ENCODE data around the gene ARHGEF18. TPM values are rescaled to one million over a fixed set of nuclear protein-coding genes. Genes with fewer than 3 reads are reported as not detected.
A peak's percentile ranks its signal among the peaks of the same experiment; 100 is the strongest.

Gene ARHGEF18
- total RNA-seq, 1 experiment from 2014 or later = 38.3 TPM

GRCh38 chr19:7394731-7395359 is 46.1 kb downstream of the ARHGEF18 start:
- Histone ChIP-seq H3K79me2 (ENCODE audit: insufficient read depth, low read length) (peaks cover 15% of the 10 kb centered on the region; the same call in 1 of the 2 replicates), H3K9me3 (ENCODE audit: control insufficient read depth, low read depth, low read length) (no peaks in the 10 kb centered on the region), H2AFZ (ENCODE audit: low read length) (no peak overlapping the region), H2BK5ac (ENCODE audit: insufficient read length, low read length) (no peak overlapping the region), H2BK15ac (ENCODE audit: low read depth, low read length) (no peak overlapping the region), H2AK5ac (ENCODE audit: insufficient read length, low read length) (no peak overlapping the region), H3K4me1 (ENCODE audit: insufficient read depth, low read length) (peaks cover 3% of the 10 kb centered on the region; the same call in 1 of the 2 replicates), H4K5ac (ENCODE audit: insufficient read length, low read depth, low read length) (no peak overlapping the region), H4K8ac (replicated peaks; ENCODE audit: insufficient read length, low read depth, low read length) (no peak overlapping the region), H3K56ac (ENCODE audit: insufficient read length, low read depth, low read length) (no peak overlapping the region), H3K9ac (ENCODE audit: extremely low read depth, insufficient read length, low read length) (peak overlapping the region; percentile 81), H3K79me1 (ENCODE audit: insufficient read depth, low read depth, low read length, poor library complexity, severe bottlenecking) (no peaks in the 10 kb centered on the region), H3K14ac (ENCODE audit: insufficient read depth, low read length) (no peak overlapping the region), H2BK12ac (ENCODE audit: insufficient read length, low read depth, low read length) (no peak overlapping the region), H3T11ph (ENCODE audit: low read length) (no peak overlapping the region), H2BK120ac (ENCODE audit: low read depth, low read length, poor library complexity, severe bottlenecking) (no peak overlapping the region), H3K18ac (ENCODE audit: insufficient read length, low read depth, low read length) (no peak overlapping the region), H4K91ac (ENCODE audit: insufficient read length, low read depth, low read length) (no peak overlapping the region), H4K20me1 (ENCODE audit: control insufficient read depth, insufficient read depth, insufficient read length) (no peaks in the 10 kb centered on the region), H3K27me3 (ENCODE audit: insufficient read depth, low read length) (no peaks in the 10 kb centered on the region), H3K23me2 (ENCODE audit: insufficient read length, low read depth, low read length, poor library complexity, severe bottlenecking) (peaks cover 10% of the 10 kb centered on the region), H3K23ac (ENCODE audit: insufficient read length, low read depth, low read length) (no peak overlapping the region), H3K4me2 (ENCODE audit: insufficient read depth, insufficient read length, low read length) (peak overlapping the region; percentile 93), H3K4ac (ENCODE audit: low read depth, low read length) (no peak overlapping the region), H3K27ac (ENCODE audit: insufficient read length, low read depth, low read length) (no peak overlapping the region), H2BK20ac (ENCODE audit: low read depth, low read length, poor library complexity, severe bottlenecking) (no peak overlapping the region)
- Mint-ChIP-seq H3K36me3 (ENCODE audit: insufficient read depth in 1 of 3, low read depth in 3 of 3) (no peaks in the 10 kb centered on the region; a peak in 2 of 7 replicates), H3K4me3 (peak overlapping the region; percentile 89 to 93), H3K27me3 (ENCODE audit: low read depth) (no peaks in the 10 kb centered on the region; the same call in 1 of the 2 replicates), H3K27ac (peak overlapping the region in 1 of 3 experiments; percentile 94; a peak in 3 of 7 replicates), H3K4me1 (peaks cover 17 to 23% of the 10 kb centered on the region in 2 experiments), H3K9me3 (no peaks in the 10 kb centered on the region; a peak in 2 of 5 replicates)
- no CpG with 5 or more reads among the region's 61 CpGs for WGBS (ENCODE audit: extremely low coverage, insufficient read length, low lambda C conversion rate)
- peak; percentile 89 for DNase-seq
- TF ChIP-seq, protein P1, sequence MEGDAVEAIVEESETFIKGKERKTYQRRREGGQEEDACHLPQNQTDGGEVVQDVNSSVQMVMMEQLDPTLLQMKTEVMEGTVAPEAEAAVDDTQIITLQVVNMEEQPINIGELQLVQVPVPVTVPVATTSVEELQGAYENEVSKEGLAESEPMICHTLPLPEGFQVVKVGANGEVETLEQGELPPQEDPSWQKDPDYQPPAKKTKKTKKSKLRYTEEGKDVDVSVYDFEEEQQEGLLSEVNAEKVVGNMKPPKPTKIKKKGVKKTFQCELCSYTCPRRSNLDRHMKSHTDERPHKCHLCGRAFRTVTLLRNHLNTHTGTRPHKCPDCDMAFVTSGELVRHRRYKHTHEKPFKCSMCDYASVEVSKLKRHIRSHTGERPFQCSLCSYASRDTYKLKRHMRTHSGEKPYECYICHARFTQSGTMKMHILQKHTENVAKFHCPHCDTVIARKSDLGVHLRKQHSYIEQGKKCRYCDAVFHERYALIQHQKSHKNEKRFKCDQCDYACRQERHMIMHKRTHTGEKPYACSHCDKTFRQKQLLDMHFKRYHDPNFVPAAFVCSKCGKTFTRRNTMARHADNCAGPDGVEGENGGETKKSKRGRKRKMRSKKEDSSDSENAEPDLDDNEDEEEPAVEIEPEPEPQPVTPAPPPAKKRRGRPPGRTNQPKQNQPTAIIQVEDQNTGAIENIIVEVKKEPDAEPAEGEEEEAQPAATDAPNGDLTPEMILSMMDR (conservative IDR thresholded peaks at IDR 0.05) = no peak

All from H9 (cell line).